ENCODE data around the gene CTIF.

The CTIF gene

DNA sequence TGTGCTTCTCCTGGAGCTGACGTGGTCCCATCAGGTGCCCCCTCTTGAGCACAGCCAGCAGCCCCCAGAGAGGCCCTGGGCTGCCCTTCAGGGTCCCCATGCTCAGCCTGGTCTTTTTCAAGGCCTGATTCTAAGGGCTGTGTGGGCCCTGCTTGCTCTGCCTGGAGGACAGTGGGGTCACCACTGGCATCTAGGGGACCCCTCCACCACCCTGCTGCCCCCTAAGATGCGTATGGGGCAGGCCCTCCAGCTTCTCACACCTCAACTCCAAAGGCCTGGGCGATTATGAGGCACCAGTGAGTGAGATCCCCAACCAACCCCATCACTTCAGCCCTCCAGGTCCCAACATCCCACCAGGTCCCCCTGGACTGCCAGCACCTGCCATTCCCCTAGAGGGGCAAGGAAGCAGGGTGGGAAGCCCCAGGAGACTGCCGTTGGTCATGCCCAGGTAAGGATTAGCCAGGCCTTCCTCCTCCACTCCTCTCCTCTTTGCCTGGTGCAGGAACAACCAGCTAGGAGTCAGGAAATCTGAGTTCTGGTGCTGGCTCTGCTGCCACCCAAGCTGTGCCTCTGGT lies 297.5 kb downstream of the CTIF start:
- no peak for DNase-seq (ENCODE audit: low read depth)

DNA sequence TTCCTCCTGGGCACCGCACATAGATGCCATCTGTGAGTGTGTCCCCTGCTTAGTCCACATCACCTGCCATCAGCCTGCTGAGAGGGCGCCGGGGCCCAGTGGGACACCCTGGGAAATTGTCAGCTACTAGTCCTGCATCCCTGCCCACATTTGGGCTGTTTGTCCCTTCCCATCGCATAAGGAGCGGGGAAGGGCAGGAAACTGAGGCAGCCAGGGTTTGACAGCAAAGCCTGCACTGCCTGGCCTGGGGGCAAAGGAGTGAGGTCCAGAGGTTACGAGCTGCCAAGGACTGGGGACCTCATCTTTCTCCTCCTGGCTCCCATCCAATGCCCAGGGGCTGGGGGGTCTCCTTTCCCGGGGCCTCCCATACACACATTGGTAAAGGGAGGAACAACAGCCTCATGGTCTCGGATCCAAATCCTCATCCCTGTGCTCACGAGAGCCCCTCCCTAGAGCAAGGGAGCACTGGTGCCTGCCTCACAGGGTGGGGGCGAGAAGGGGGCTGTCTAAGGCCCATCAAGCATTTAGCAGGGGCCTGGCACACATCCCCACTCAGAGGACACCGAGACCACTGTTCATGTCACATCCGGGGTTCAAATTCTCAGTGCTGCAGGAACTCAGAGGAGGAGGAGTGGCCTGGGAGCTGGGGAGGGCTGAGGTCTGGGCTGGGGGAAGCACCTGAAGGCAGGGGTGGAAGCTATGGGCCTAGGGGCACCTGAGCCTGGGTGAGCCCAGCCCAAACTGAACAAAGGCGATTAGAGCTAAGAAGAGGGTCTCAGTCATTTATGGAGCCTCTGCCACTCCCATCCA lies 298.2 kb downstream of the CTIF start:
- no peak for DNase-seq (ENCODE audit: low read depth)

- no peak for DNase-seq (ENCODE audit: low read depth)
Observed at GRCh38 chr18:48837676-48838075, 298.8 kb downstream of the CTIF start.

DNA sequence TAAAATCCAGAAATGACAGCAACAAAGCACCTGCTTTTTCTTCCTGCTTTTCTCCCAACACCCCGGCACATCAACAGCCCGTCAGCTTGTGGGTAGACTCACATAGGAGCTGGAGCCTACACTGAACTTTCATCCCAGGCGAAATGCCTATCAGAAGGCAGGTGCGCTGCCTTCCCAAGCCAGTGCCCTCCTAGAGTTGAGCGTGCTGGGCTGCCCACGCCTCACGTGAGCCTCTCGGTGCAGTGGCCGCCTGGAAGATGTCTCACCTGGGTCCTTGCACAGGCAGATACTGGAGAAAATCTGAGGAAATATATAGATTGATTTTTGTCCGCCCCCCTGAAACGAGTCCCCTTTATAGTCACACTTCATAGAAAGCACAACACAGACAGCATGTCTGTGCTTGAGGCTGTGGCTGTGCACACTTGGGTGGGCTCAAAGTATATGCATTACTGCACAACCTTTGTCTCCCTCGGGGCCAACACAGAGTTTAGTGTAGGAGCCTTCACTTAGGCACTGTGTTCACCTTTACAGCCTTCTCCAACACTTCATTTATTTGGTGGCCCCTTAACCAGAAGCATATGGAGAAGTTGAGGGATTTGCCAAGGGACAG lies 299.4 kb downstream of the CTIF start:
- DNase-seq (ENCODE audit: low read depth) = no peak

- no peak for DNase-seq (ENCODE audit: low read depth)
Observed at GRCh38 chr18:48838921-48839818, 300.3 kb downstream of the CTIF start.

GRCh38 chr18:48839819-48840490 lies 301.1 kb downstream of the CTIF start:
- no peak for DNase-seq (ENCODE audit: low read depth)

DNA sequence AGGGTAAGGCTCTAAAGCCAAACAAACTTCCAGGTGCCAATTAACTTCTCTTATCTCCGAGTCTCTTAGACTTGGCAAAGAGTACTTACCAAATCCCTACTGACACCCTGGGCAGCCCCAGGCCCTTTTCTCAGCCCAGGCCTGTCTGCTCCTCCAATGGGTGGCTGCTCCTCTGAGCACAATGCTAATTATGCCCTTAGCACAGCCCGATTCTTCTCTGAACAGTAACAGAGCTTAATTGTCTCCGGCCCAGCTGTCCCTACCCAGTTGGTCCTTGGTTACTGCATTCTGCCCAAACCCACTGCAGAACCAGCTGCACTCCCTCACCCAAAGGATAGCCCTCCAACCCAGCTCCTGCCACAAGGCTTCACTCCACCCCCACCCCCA lies 301.7 kb downstream of the CTIF start:
- no peak for DNase-seq (ENCODE audit: low read depth)

- no peak for DNase-seq (ENCODE audit: low read depth)
Observed at GRCh38 chr18:48841381-48842258, 302.8 kb downstream of the CTIF start.

DNA sequence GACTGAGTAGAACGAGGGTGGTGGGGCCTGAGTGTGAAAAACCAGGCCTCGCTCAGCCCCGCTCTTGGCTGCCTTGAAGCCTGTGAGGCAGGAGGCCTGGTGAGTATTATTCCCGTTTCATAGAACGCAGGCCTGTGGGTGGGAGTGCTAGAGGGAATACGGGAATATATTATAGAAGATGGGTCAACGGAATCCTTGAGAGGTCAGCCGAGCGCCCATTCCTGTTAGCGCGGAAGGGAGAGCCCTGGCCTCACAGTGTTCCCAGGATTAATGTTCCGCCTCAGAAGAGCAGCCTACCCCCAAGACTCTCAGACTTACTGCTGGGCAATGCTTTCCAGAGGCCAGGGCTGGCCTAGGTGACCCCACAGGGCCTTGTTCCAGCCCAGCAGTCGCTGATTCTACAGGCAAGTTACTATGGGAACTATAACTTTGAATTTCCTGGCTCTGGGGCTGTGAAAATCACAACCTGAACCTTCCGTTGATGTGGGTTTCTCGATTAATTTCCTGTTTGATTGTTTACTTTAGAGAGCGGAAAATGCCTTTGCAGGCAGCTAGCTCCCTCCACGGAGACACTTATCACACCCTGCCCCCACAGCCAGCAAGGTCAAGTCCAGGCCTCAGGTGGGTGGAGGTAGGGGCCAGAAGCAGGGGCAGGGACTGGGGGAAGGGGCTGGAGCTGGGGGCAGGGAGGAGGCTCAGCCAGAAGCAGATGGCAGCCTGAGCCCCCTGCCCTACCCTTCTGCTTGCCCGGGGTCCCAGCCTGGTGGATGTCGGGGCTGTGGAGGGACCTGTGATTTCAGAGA lies 303.6 kb downstream of the CTIF start:
- DNase-seq (ENCODE audit: low read depth) = no peak

DNA sequence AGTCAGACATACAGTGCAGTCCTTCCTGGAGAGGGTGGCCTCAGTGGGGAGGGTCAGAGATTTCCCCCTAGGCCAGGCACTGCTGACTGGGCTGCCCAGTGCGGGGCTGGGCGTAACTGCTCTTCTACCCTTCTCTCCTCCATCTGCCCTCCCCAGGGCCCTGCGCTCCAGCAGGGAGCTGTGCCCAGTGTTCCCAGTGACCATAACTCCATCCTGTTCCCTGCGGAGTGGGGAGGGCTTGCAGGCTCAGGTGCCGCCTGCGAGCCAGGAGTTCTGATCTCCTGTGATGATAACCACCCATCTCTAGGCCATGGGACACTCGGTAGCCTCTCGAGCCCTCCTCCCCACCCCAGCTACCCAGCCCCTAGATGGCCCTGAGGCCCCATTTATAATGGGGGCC lies 304.3 kb downstream of the CTIF start:
- DNase-seq (ENCODE audit: low read depth) = no peak

GRCh38 chr18:48843596-48843995 lies 304.8 kb downstream of the CTIF start:
- no peak for DNase-seq (ENCODE audit: low read depth)

GRCh38 chr18:48844271-48844670 lies 305.4 kb downstream of the CTIF start:
- no peak for DNase-seq (ENCODE audit: low read depth)

DNA sequence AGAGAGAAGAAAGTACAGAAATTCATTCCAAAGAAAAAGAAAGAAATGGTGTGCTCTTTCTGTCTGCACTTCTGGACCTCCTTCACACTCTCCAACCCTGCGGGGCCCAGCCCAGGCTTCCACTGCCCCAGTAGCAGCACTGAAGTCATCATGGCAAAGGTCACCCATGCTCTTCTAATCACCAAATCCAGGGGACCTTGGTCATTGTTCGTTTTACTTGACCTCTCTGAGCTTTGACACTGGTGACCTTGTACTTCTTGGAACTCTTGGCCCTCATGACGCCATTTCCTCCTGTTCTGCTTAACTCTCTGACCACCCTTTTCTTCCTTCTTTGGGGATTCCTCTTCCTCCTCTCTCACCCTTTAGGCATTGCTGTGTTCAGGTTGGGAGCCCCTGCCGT lies 306.3 kb downstream of the CTIF start:
- no peak for DNase-seq (ENCODE audit: low read depth)

DNA sequence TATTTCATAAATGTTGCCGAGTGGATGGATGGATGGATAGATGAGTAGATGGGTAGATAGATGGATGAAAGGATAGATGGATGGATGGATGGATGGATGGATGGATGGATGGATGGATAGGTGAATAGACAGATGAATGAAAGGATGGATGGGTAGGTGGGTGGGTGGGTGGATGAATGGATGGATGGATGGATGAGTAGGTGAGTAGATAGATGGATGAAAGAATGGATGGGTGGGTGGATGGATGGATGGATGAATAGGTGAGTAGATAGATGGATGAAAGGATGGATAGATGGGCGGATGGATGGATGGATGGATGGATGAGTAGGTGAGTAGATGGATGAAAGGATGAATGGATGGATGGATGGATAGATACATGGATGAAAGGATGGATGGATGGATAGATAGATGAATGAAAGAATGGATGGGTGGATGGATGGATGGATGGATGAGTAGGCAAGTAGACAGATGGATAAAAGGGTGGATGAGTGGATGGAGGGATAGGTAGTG lies 307.6 kb downstream of the CTIF start:
- no peak for DNase-seq (ENCODE audit: low read depth)

GRCh38 chr18:48847807-48848486 lies 309.1 kb downstream of the CTIF start:
- DNase-seq (ENCODE audit: low read depth) = no peak

- DNase-seq (ENCODE audit: low read depth) = no peak
Observed at GRCh38 chr18:48848641-48849143, 309.9 kb downstream of the CTIF start.

- DNase-seq (ENCODE audit: low read depth) = no peak
Observed at GRCh38 chr18:48850822-48851598, 312.2 kb downstream of the CTIF start.

GRCh38 chr18:48851599-48851960 lies 312.7 kb downstream of the CTIF start:
- no peak for DNase-seq (ENCODE audit: low read depth)

Data from stimulated activated CD8-positive, alpha-beta memory T cell treated with anti-CD3 and anti-CD28 coated beads, Interleukin-7, amount 100 ng/mL, for 24 hours (primary cell).